G401 (cell line): ENCODE measurements around the gene PKIB. TPM values are rescaled to one million over a fixed set of nuclear protein-coding genes. Genes with fewer than 3 reads are reported as not detected.
A peak's percentile ranks its signal among the peaks of the same experiment; 100 is the strongest.
"Not testable (repeated sequence)": the region's sequence is repeated elsewhere in the genome, so short reads cannot be mapped to it uniquely, and the experiment has no call there.

Experiments
- DNase-seq: peaks from one replicate; pipeline ENCODE4 v3.0.0-alpha.2; 2015; ENCODE audit warnings: low spot score
- in situ Hi-C: cut with HindIII; loops from 2 replicates; pipeline ENCODE4 v1.10.0; 2016; ENCODE audit warnings: low sequenced_read_pairs, mixed read lengths
- total RNA-seq: library from RNA; depleted of rRNA; stranded (reverse); fragments of >200 nt; shearing (Covaris generic); gene quantifications from 2 replicates; pipeline ENCODE4 v1.2.3, GENCODE V29; 2014; rRNA removed

Gene PKIB
- not detected in 2 replicates for total RNA-seq

DNA sequence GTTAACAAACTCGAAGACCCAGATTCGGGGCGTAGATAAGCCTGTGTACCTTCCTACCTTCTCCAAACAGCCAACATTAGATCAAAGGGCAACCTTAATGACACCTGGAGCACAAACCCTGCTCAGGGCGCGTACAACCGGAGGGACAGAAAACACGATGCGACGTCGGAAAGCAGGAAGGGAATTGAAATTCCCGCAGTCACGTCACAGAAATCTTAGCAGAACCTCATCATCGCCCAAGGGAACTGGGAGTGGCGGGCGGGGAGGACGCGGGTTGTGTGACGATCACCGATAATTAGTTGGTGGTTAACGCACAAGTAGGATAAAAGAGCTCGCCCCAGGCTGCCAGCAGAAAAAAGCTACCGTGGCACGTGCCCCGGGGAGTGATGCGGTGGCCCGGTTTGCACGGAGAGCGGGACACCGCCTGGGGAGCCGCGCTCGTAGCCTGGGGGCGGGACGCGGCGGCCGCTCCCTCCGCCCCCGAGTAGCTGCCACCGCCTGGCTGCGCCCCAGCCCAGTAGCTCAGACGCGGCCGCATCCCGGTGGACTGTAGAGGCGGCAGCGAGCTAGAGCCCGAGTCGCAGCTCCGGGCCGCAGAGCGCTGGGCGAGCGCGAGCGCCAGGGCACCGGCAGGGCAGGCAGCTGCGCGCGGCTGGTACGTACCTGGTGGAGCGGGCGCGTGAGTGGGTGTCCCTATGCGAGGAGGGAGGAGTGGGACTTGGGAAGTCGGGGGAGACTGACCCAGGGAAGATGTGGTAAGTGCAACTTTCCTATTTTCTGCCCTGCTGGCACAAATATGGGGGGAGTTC, at the start of gene PKIB:
PKIB (plus strand) TSS at position 525 of the 809 bp plus-strand sequence. CDS start 107,390 bp downstream, outside the sequence.
- peak; percentile 89 for DNase-seq
- in situ Hi-C loops, result no loop called here

DNA sequence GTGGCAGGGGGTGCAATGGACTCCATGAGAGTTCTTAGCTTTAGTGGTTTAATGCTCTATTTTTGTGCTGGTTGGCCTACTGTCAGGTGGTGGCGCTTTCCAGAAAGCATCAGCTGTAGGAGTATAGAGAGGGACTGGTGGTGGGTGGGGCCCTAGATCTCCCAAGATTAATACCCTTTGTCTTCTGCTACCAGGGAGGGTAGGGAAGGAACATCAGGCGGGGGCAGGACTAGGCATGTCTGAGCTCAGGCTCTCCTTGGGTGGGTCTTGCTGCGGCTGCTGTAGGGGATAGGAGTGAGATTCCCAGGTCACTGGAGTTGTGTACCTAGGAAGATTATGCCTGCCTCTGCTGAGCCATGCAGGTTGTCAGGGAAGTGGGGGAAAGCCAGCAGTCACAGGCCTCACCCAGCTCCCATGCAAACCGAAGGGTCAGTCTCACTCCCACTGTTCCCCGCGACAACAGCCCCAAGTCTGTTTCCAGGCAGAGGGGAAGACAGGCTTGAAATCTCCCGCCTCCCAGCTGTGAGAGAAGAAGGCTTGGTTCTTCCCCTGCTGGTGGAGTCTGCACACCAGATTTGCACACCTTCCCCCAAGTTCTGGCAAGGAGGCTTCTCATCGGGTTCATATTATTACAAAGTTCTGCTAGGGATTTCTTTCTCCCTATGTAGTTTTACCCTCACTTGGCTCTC, 46.7 kb upstream of the PKIB start:
- DNase-seq, result no peak
- in situ Hi-C loops, result no loop called here

DNA sequence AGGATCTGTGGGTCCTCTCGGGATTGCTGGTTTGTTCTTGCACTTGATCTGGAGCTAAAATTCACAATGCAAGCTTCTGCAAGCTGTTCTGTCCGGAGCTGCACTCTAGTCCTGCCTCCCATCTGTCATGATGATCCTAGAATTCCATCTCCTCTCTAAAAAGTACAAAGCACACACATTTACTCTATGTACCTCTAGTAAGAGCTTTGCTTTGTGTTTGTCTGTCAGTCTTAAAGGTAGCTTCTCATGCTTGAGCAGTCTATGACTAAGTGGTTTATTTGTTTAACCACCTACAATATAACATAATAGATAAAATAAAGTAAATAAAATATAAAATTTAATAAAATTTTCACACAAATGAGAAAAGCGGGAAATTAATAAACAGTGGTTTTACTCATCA, 46.0 kb upstream of the PKIB start:
- in situ Hi-C loops, result no loop called here
- no peak for DNase-seq

DNA sequence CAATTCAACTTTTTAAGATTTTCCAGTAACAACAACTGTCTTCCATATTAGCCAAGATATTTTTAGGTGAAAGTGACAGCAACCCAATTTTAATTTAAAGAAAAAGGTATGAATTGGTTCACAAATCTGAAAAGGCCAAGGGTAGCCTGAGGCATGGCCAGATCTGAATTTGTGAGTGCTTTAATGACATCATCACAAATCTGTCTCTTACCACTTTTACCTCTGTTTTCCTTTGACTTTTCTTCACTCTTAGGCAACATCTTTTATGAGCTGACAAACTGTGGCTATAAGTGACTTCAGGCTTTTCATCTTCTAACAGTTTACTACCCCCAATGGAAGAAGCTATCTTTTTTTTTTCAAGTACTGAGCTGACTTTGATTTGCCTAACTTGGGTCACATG, 44.5 kb upstream of the PKIB start:
- in situ Hi-C loops, result no loop called here

GRCh38 chr6:122567034-122567433, 43.2 kb upstream of the PKIB start:
- in situ Hi-C loops, result no loop called here
- no peak for DNase-seq

More for the DNA sequence above, 44.5 kb upstream of the PKIB start:
- DNase-seq, result no peak

DNA sequence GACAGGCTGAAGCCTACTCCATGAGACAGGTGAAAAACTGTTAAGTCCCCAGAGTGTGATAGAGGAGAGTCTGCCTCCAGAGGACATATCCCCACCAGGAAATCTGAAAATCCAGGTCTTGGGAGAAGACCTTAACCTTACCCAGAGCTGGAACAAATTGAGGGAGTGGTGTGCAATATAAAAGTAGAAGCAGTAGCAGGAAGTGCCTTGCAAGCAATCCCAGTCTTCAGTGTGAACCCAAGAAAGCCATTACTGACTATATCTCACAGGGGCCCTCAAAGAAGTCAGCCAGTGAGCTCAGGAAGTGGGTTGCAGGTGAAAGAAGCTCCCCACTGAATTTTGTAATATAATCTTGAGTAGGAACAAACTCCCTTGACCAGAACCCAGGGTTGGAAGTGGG, 41.9 kb upstream of the PKIB start:
- DNase-seq, result no peak
- in situ Hi-C loops, result no loop called here

- in situ Hi-C loops, result no loop called here
Observed at GRCh38 chr6:122568797-122569221, 41.4 kb upstream of the PKIB start.

DNA sequence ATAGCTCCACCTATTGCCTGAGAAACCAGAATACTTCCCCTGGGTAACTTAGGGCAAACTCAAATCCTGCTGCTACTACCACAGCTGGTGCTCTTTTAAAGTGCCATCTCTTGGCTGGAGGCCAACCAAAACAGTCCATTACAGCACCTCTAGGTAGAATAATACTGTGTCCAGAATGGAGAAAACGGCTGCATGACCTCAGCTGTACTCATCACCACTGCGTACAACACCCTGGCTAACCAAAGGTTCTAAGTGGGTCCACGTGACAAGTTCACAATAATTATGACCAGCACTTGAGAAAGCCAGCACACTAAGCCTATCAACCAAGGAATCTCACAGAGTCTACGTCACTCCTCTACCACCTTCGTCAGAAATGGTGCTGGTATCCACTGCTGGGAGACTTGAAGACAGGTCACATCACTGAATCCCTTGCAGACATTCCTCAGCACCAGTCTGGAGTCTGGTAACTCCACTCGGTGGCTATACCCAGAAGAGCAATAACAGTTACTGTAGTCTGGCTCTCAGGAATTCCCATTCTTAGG, 40.9 kb upstream of the PKIB start:
- no peak for DNase-seq
- in situ Hi-C loops, result no loop called here

More at GRCh38 chr6:122568797-122569221, 41.4 kb upstream of the PKIB start:
- no peak for DNase-seq

GRCh38 chr6:122571888-122572287, 38.3 kb upstream of the PKIB start:
- DNase-seq, result no peak
- in situ Hi-C loops, result no loop called here

DNA sequence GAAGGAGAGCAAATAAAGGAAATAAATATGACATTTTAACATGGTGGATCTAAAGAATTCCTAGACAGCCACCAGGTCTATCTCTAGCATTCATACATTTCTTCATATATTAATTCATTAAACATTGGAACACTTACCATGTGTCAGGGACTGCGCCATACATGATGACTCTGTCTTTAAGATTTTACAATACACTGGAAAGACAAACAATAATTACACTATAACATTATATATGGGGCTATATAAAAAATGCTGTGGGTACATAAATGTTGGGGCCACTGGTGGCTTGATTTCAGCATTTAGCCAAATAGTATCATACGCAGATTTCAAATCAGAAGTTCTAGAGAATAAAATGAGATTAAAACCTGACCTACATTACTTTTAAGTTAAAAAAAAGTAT, 33.3 kb upstream of the PKIB start:
- in situ Hi-C loops, result no loop called here
- DNase-seq, result no peak

GRCh38 chr6:122578961-122579360, 31.2 kb upstream of the PKIB start:
- no peak for DNase-seq
- in situ Hi-C loops, result no loop called here

- in situ Hi-C loops, result no loop called here
- DNase-seq, result peak; percentile 8
Observed at GRCh38 chr6:122580737-122581136, 29.5 kb upstream of the PKIB start.

GRCh38 chr6:122589115-122589514, 21.1 kb upstream of the PKIB start:
- in situ Hi-C loops, result no loop called here
- no peak for DNase-seq

DNA sequence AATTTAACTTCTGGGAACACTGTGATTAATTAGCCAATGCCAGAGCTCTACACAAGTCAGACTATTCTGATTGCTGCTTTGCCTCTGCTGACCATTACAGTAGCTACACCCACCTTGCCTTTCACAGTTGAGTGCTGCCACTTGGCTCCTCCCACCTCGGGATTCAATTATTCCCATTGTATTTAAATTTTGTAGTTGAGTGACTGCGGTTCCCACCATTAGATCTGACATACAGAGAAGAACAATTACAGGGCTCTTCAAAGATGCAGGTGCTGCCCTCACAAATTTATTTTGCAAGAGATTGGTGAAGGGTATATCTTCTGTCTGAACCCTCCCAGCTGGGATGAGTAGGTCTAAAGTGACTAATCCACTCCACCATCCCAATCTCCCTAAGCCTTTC, 11.9 kb upstream of the PKIB start:
- in situ Hi-C loops, result not testable (repeated sequence)

GRCh38 chr6:122604676-122605075, 5.5 kb upstream of the PKIB start:
- no peak for DNase-seq
- in situ Hi-C loops, result no loop called here

More for the DNA sequence above, 11.9 kb upstream of the PKIB start:
- DNase-seq, result not testable (repeated sequence)

- peak; percentile 83 for DNase-seq
- in situ Hi-C loops, result no loop called here
Observed at GRCh38 chr6:122610690-122611455, 668 bp downstream of the PKIB start.

- in situ Hi-C loops, result no loop called here
- no peak for DNase-seq
Observed at GRCh38 chr6:122612838-122613237, 2.6 kb downstream of the PKIB start.

- in situ Hi-C loops, result no loop called here
- DNase-seq, result no peak
Observed at GRCh38 chr6:122614303-122614702, 4.1 kb downstream of the PKIB start.

DNA sequence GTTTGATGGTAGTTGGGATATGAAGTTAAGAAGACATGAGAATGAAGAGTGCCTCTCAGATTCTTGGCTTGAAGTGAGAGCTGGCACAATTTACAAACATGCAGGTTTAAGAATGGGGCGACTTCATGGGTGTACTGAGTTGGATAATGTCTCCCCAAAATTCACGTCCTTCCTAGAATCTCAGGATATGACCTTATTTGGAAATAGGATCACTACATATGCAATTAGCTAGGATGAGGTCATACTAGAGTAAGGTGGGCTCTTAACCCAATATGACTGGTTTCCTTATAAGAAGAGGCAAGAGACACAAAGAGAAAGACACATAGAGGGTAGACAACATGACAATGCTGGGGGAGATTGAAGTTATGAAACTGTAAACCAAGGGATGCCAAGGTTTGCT, 5.2 kb downstream of the PKIB start:
- in situ Hi-C loops, result no loop called here
- no peak for DNase-seq
